Prostate gland (tissue), 2 donors: ENCODE measurements around the gene METTL1. TPM values are rescaled to one million over a fixed set of nuclear protein-coding genes. Genes with fewer than 3 reads are reported as not detected.
"Not testable (repeated sequence)": the region's sequence is repeated elsewhere in the genome, so short reads cannot be mapped to it uniquely, and the experiment has no call there.

ENCODE experiments used
- DNase-seq: peaks from one replicate; pipeline ENCODE4 v3.0.0-alpha.2; 2019; ENCODE audit warnings: low spot score
- H3K27ac ChIP-seq, 2 donors: fragments of 200-600 bp; sonication (generic); 2 replicates each; pipeline ENCODE4 v1.5.1; 2017 to 2019
- H3K27me3 ChIP-seq: fragments of 200-600 bp; sonication (generic); replicated peaks from 2 replicates; pipeline ENCODE4 v1.5.1; 2019; ENCODE audit not compliant: insufficient read depth
- H3K36me3 ChIP-seq, 2 donors: fragments of 200-600 bp; sonication (generic); 1 replicate in 1 of 2; 2 replicates in 1 of 2; pipeline versions ENCODE4 v1.5.1 to v1.8.1; 2017 to 2019
- H3K4me1 ChIP-seq: fragments of 200-600 bp; sonication (generic); replicated peaks from 2 replicates; pipeline ENCODE4 v1.5.1; 2019
- H3K4me3 ChIP-seq, 2 donors: fragments of 200-600 bp; sonication (generic); 2 replicates each; pipeline ENCODE4 v1.5.1; 2017 to 2019
- H3K9me3 ChIP-seq: fragments of 200-600 bp; sonication (generic); 2 replicates; pipeline ENCODE4 v1.5.1; 2017
- CTCF ChIP-seq, 4 experiments: fragments of 200-600 bp in 2 of 4; fragments of 450-650 bp in 2 of 4; sonication (generic) in 2 of 4; IDR thresholded peaks; 1 replicate in 3 of 4; 2 replicates in 1 of 4; pipeline ENCODE4 v1.5.1; 2016 to 2019; ENCODE audit warnings: antibody characterized with exemption in 4 of 4, mild to moderate bottlenecking in 2 of 4, moderate library complexity in 2 of 4
- POLR2A ChIP-seq: fragments of 450-650 bp; IDR thresholded peaks from one replicate; pipeline ENCODE4 v1.6.1; 2016; ENCODE audit warnings: antibody characterized with exemption, mild to moderate bottlenecking
- POLR2AphosphoS5 ChIP-seq: sonication (generic); formaldehyde crosslinking; IDR thresholded peaks from one replicate; pipeline ENCODE4 v1.6.1; 2017; ENCODE audit warnings: antibody characterized with exemption
- WGBS: methylation state at CpG from one replicate; pipeline ENCODE4 v1.1.5; 2018; 5-methylcytosine and 5-hydroxymethylcytosine counted together
- intact Hi-C: fragments of 100-400 bp; cut with DNase I; formaldehyde crosslinking; loops from one replicate; pipeline ENCODE4 v1.14.2; 2022
- total RNA-seq, 2 donors: library from RNA; depleted of rRNA; stranded (reverse); fragments of >200 nt; gene quantifications; one replicate each; pipeline ENCODE4 v1.1.0, GENCODE V29; 2016

METTL1 gene
- total RNA-seq, result 10 to 100 TPM in 1 of 2 donors, 1 to 10 TPM in 1; 4.9 to 14.3 TPM

GRCh38 chr12:57771873-57772428, at the start of gene METTL1:
Gene METTL1, minus strand, starts transcription at chr12:57772105. Its CDS starts 22 bp downstream, at chr12:57772083.
- no peaks in the 10 kb centered on the region for H3K27me3 ChIP-seq
- peak within 1 kb of the TSS; percentile 86 to 89 for H3K27ac ChIP-seq
- H3K36me3 ChIP-seq, result no peaks in the 10 kb centered on the region
- TF ChIP-seq POLR2AphosphoS5 (peak; percentile 93), CTCF (IDR thresholded peaks at IDR 0.05) (peak in 1 of 4 experiments; percentile 10), POLR2A (peak; percentile 50)
- H3K9me3 ChIP-seq, result no peaks in the 10 kb centered on the region
- DNase-seq, result peak; percentile 96
- H3K4me3 ChIP-seq, result peak within 1 kb of the TSS; percentile 67 to 88
- 0% methylated on average over 27 of the region's 28 CpGs for WGBS
- intact Hi-C loops, result no loop called here
- peaks cover 5% of the 10 kb centered on the region for H3K4me1 ChIP-seq

GRCh38 chr12:57821015-57821414, 49.1 kb upstream of the METTL1 start:
- intact Hi-C loops, H3K9me3 ChIP-seq, DNase-seq, H3K27me3 ChIP-seq, H3K27ac ChIP-seq, H3K4me3 ChIP-seq, H3K4me1 ChIP-seq: not testable (repeated sequence)
- peaks cover 11 to 38% of the 10 kb centered on the region in 2 donors for H3K36me3 ChIP-seq
- WGBS, result 42% methylated on average over 5 of the region's 5 CpGs

- H3K27ac ChIP-seq, intact Hi-C loops, H3K27me3 ChIP-seq, H3K4me1 ChIP-seq, H3K4me3 ChIP-seq, H3K9me3 ChIP-seq, DNase-seq: not testable (repeated sequence)
- 60% methylated on average over 8 of the region's 8 CpGs for whole genome bisulfite sequencing
- H3K36me3 ChIP-seq, result peaks cover 6 to 31% of the 10 kb centered on the region in 2 donors
Measured at GRCh38 chr12:57820119-57820518, 48.2 kb upstream of the METTL1 start.

GRCh38 chr12:57817990-57818331, 46.1 kb upstream of the METTL1 start:
- H3K36me3 ChIP-seq, result peaks cover 6 to 10% of the 10 kb centered on the region in 2 donors
- H3K4me1 ChIP-seq, H3K27me3 ChIP-seq, H3K27ac ChIP-seq, H3K4me3 ChIP-seq, H3K9me3 ChIP-seq, DNase-seq, intact Hi-C loops: not testable (repeated sequence)
- WGBS, result 81% methylated on average over 3 of the region's 3 CpGs

- H3K4me3 ChIP-seq, result no peak overlapping the region
- intact Hi-C loops, result no loop called here
- DNase-seq, result no peak
- TF ChIP-seq POLR2AphosphoS5 (no peak), POLR2A (no peak), CTCF (IDR thresholded peaks at IDR 0.05) (no peak)
- H3K27me3 ChIP-seq, result no peaks in the 10 kb centered on the region
- 77% methylated on average over 8 of the region's 8 CpGs for WGBS
- H3K4me1 ChIP-seq, result no peaks in the 10 kb centered on the region
- no peak overlapping the region for H3K27ac ChIP-seq
- H3K9me3 ChIP-seq, result no peaks in the 10 kb centered on the region
- H3K36me3 ChIP-seq, result peaks cover 1 to 6% of the 10 kb centered on the region in 2 donors
Measured at GRCh38 chr12:57817261-57817989, 45.5 kb upstream of the METTL1 start.

GRCh38 chr12:57816855-57817151, 44.9 kb upstream of the METTL1 start:
- H3K27me3 ChIP-seq, result no peaks in the 10 kb centered on the region
- no peak overlapping the region for H3K4me3 ChIP-seq
- no peaks in the 10 kb centered on the region for H3K9me3 ChIP-seq
- TF ChIP-seq CTCF (IDR thresholded peaks at IDR 0.05) (no peak), POLR2AphosphoS5 (no peak), POLR2A (no peak)
- no peak overlapping the region for H3K27ac ChIP-seq
- intact Hi-C loops, result no loop called here
- H3K4me1 ChIP-seq, result no peaks in the 10 kb centered on the region
- no peak for DNase-seq
- 56% methylated on average over 5 of the region's 5 CpGs for whole genome bisulfite sequencing
- H3K36me3 ChIP-seq, result peaks cover 0 to under 1% of the 10 kb centered on the region in 2 donors
